ENCODE data around the gene OR10A7.
"Not testable (repeated sequence)": the region's sequence is repeated elsewhere in the genome, so short reads cannot be mapped to it uniquely, and the experiment has no call there.

Gene OR10A7, protein sequence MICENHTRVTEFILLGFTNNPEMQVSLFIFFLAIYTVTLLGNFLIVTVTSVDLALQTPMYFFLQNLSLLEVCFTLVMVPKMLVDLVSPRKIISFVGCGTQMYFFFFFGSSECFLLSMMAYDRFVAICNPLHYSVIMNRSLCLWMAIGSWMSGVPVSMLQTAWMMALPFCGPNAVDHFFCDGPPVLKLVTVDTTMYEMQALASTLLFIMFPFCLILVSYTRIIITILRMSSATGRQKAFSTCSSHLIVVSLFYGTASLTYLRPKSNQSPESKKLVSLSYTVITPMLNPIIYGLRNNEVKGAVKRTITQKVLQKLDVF

DNA sequence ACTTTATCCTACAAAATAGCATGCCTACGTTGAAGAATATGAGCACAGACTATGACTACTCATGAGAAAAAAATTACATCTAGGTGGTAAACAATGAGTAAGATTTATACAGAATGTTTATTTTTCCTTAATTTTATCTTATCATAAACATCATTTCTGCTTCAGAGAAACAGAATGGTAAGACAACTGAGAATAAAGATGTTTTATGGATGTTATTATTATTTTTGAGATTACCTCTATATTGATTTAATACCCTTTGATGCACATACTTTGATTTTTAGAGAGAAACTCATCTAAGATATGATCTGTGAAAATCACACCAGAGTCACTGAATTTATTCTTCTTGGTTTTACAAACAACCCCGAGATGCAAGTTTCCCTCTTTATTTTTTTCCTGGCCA is at the start of gene OR10A7:
Gene OR10A7 (plus strand): TSS at position 301 of the 400 bp plus-strand sequence. CDS start 0 bp downstream, at position 301.
- H3K27ac ChIP-seq (ENCODE audit: low read depth, low read length), result no peak within 1 kb of the TSS
- no peaks in the 10 kb centered on the region for H3K4me1 ChIP-seq (ENCODE audit: insufficient read depth, low read length)
- no peaks in the 10 kb centered on the region for H3K36me3 ChIP-seq (ENCODE audit: insufficient read depth, low read length)
- H3K9ac ChIP-seq (ENCODE audit: low read length), result no peak within 1 kb of the TSS
- no peak within 1 kb of the TSS for H3K4me3 ChIP-seq (ENCODE audit: low read depth in 1 of 2, low read length in 2 of 2)
- H3K27me3 ChIP-seq (ENCODE audit: control insufficient read depth in 1 of 2, insufficient read depth in 2 of 2, low read length in 2 of 2), result no peaks in the 10 kb centered on the region
- no peaks in the 10 kb centered on the region for H3K9me3 ChIP-seq (ENCODE audit: low read length)

DNA sequence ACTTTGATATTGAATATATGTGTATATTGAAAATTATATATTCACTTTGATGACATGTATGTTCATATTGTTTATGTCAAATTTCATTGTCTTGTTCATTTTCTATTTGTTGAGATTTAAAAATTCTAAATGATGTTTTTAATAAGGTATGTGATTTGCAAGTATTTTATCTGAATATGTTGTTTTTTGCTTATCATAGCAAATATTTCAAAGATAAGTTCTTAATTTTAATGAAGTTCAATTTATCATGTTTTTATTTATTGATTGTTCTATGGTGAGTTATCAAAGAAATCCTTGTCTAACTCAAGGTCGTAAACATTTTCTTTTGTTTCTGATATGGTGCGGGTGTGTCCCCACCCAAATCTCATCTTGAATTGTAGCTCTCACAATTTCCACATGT is 49.4 kb upstream of the OR10A7 start:
- H3K27ac ChIP-seq (ENCODE audit: low read depth, low read length), result no peak overlapping the region
- no peak overlapping the region for H3K4me3 ChIP-seq (ENCODE audit: low read depth in 1 of 2, low read length in 2 of 2)
- H3K9ac ChIP-seq (ENCODE audit: low read length), result no peak overlapping the region
- no peaks in the 10 kb centered on the region for H3K36me3 ChIP-seq (ENCODE audit: insufficient read depth, low read length)
- H3K9me3 ChIP-seq (ENCODE audit: low read length), result no peaks in the 10 kb centered on the region
- H3K4me1 ChIP-seq (ENCODE audit: insufficient read depth, low read length), result no peaks in the 10 kb centered on the region
- no peaks in the 10 kb centered on the region for H3K27me3 ChIP-seq (ENCODE audit: control insufficient read depth in 1 of 2, insufficient read depth in 2 of 2, low read length in 2 of 2)

DNA sequence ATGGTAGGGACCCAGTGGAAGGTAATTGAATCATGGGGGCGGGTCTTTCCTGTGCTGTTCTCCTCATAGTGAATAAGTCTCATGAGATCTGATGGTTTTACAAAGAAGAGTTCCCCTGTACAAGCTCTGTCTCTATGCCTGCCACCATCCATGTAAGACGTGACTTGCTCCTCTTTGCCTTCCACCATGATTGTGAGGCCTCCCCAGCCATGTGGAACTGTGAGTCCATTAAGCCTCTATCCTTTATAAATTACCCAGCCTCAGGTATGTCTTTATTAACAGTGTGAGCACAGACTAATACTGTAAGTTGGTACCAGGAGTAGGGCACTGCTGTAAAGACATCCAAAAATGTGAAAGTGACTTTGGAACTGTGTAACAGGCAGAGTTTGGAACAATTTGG is 49.0 kb upstream of the OR10A7 start:
- not testable (repeated sequence) for H3K4me3 ChIP-seq (ENCODE audit: low read depth in 1 of 2, low read length in 2 of 2); H3K27ac ChIP-seq (ENCODE audit: low read depth, low read length); H3K9ac ChIP-seq (ENCODE audit: low read length); H3K27me3 ChIP-seq (ENCODE audit: control insufficient read depth in 1 of 2, insufficient read depth in 2 of 2, low read length in 2 of 2); H3K9me3 ChIP-seq (ENCODE audit: low read length); H3K4me1 ChIP-seq (ENCODE audit: insufficient read depth, low read length); H3K36me3 ChIP-seq (ENCODE audit: insufficient read depth, low read length)

DNA sequence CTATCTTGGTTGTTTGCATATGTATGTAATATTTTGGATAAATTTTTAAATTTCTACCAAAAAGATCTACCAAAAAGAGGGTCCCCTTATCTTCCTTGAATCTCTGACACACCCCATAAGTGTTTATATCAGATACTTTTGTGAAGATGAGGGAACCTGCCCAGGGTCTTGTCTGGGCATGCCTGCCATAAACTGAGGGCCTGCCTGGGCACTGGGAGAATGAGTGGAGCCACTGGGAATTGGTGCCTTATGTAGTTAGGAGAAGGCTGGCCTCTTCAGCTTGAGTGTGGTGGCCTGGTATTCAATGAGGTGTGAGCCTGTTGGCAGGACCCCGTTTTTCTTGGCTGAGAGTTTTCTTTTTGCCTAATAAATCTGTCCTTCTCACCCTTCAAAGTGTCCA is 48.1 kb upstream of the OR10A7 start:
- Histone ChIP-seq H3K9ac (ENCODE audit: low read length) (no peak overlapping the region), H3K4me1 (ENCODE audit: insufficient read depth, low read length) (no peaks in the 10 kb centered on the region), H3K27me3 (ENCODE audit: control insufficient read depth in 1 of 2, insufficient read depth in 2 of 2, low read length in 2 of 2) (no peaks in the 10 kb centered on the region), H3K9me3 (ENCODE audit: low read length) (no peaks in the 10 kb centered on the region), H3K36me3 (ENCODE audit: insufficient read depth, low read length) (no peaks in the 10 kb centered on the region), H3K4me3 (ENCODE audit: low read depth in 1 of 2, low read length in 2 of 2) (no peak overlapping the region), H3K27ac (ENCODE audit: low read depth, low read length) (no peak overlapping the region)

DNA sequence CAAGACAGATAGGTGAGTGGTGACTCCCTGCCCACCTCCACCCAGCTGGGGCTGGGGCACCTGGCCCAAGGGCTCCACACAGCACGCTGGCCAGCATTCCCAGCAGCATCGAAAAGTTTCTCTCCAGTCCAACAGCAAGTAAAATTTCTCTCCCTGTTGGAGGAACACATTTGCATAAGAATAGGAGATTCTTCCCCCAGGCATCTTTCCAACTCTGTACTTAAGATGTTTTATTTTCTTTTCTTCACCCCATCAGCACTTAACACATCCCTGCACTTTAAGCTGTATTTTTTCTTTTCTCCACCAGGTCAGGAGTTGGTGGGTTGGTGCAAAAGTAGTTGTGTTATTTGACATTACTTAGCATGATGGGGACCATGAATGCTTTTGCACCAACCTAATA is 47.4 kb upstream of the OR10A7 start:
- Histone ChIP-seq H3K4me1 (ENCODE audit: insufficient read depth, low read length) (no peaks in the 10 kb centered on the region), H3K4me3 (ENCODE audit: low read depth in 1 of 2, low read length in 2 of 2) (no peak overlapping the region), H3K27ac (ENCODE audit: low read depth, low read length) (no peak overlapping the region), H3K27me3 (ENCODE audit: control insufficient read depth in 1 of 2, insufficient read depth in 2 of 2, low read length in 2 of 2) (no peaks in the 10 kb centered on the region), H3K9me3 (ENCODE audit: low read length) (no peaks in the 10 kb centered on the region), H3K9ac (ENCODE audit: low read length) (no peak overlapping the region), H3K36me3 (ENCODE audit: insufficient read depth, low read length) (no peaks in the 10 kb centered on the region)

DNA sequence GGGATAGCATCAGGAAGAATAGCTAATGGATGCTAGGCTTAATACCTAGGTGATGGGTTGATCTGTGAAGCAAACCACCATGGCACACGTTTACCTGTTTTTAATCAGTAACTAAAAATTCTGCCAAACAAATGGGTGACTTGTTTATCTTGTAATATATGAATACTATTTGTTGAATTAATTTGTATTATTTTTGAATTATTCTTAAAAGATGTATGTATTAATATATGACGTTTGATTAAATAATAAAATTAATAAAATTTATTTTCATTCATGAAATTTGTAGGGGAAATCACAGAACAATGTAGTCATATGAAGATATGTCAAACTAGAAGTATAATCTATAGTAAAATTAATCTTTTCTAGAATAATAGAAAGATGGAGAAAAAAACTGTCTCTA is 32.3 kb upstream of the OR10A7 start:
- H3K4me1 ChIP-seq (ENCODE audit: insufficient read depth, low read length), result no peaks in the 10 kb centered on the region
- H3K27me3 ChIP-seq (ENCODE audit: control insufficient read depth in 1 of 2, insufficient read depth in 2 of 2, low read length in 2 of 2), result no peaks in the 10 kb centered on the region
- H3K4me3 ChIP-seq (ENCODE audit: low read depth in 1 of 2, low read length in 2 of 2), result no peak overlapping the region
- no peak overlapping the region for H3K27ac ChIP-seq (ENCODE audit: low read depth, low read length)
- no peaks in the 10 kb centered on the region for H3K9me3 ChIP-seq (ENCODE audit: low read length)
- H3K9ac ChIP-seq (ENCODE audit: low read length), result no peak overlapping the region
- no peaks in the 10 kb centered on the region for H3K36me3 ChIP-seq (ENCODE audit: insufficient read depth, low read length)

DNA sequence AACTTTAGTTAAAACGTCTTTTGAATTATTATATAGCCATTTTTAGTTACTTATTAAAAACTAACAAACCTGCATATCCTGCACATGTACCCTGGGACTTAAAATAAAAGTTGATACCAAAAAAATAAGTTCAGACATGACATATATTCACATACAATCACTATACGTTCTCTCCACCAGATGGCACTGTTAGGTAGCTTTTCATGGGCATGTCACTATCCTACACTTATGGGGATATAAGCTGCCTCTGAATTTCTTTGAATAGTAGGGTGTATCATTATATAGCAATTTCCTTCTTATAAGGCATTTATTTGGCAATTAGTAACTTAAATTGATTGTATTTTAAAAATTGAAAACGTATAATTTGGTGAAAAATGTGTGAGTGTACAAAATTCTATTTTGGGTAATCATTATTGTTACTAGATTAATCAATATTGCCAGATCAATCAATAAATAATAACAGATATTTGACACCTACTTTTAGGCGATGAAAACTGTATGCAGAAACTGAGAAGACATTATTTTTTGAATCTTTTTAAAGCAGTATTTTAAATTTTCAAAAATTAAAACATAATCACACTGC is 31.8 kb upstream of the OR10A7 start:
- no peak overlapping the region for H3K9ac ChIP-seq (ENCODE audit: low read length)
- H3K27me3 ChIP-seq (ENCODE audit: control insufficient read depth in 1 of 2, insufficient read depth in 2 of 2, low read length in 2 of 2), result no peaks in the 10 kb centered on the region
- no peaks in the 10 kb centered on the region for H3K4me1 ChIP-seq (ENCODE audit: insufficient read depth, low read length)
- no peak overlapping the region for H3K27ac ChIP-seq (ENCODE audit: low read depth, low read length)
- H3K9me3 ChIP-seq (ENCODE audit: low read length), result no peaks in the 10 kb centered on the region
- no peaks in the 10 kb centered on the region for H3K36me3 ChIP-seq (ENCODE audit: insufficient read depth, low read length)
- no peak overlapping the region for H3K4me3 ChIP-seq (ENCODE audit: low read depth in 1 of 2, low read length in 2 of 2)

DNA sequence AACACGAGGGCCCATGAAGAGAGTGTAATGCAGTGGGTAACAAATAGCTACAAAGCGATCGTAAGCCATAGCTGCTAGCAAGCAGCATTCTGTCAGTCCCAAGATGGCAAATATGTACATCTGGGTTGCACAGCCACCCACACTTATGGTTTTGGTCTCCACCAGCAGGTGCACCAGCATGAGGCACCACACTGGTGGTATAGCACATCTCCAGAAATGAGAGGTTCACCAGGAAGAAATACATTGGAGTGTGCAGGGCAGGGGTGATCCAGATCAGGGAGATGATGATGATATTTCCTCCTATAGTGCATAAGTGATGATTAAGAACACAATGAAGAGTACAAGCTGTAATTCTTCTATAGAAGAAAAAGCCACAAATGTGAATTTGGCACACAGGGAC is 26.4 kb upstream of the OR10A7 start:
- no peaks in the 10 kb centered on the region for H3K36me3 ChIP-seq (ENCODE audit: insufficient read depth, low read length)
- H3K27ac ChIP-seq (ENCODE audit: low read depth, low read length), result no peak overlapping the region
- H3K4me3 ChIP-seq (ENCODE audit: low read depth in 1 of 2, low read length in 2 of 2), result no peak overlapping the region
- no peaks in the 10 kb centered on the region for H3K4me1 ChIP-seq (ENCODE audit: insufficient read depth, low read length)
- no peaks in the 10 kb centered on the region for H3K9me3 ChIP-seq (ENCODE audit: low read length)
- no peak overlapping the region for H3K9ac ChIP-seq (ENCODE audit: low read length)
- no peaks in the 10 kb centered on the region for H3K27me3 ChIP-seq (ENCODE audit: control insufficient read depth in 1 of 2, insufficient read depth in 2 of 2, low read length in 2 of 2)

DNA sequence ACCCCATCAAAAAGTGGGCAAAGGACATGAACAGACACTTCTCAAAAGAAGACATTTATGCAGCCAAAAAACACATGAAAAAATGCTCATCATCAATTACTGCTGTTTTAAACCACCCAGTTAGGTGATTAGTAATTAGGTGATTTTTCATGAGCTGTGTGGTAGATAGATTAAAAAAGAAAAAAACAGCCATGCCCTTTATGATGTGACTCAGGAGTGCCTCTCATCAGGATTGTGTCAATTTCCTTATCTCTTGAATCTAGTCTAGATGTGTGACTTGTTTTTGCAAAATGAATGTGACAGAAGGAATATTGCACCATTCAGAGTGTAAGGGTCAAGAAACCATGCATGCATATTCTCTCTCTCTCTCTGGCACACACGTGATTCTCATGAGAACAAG is 5.7 kb downstream of the OR10A7 start:
- H3K9me3 ChIP-seq (ENCODE audit: low read length), result no peaks in the 10 kb centered on the region
- no peaks in the 10 kb centered on the region for H3K27me3 ChIP-seq (ENCODE audit: control insufficient read depth in 1 of 2, insufficient read depth in 2 of 2, low read length in 2 of 2)
- no peaks in the 10 kb centered on the region for H3K4me1 ChIP-seq (ENCODE audit: insufficient read depth, low read length)
- H3K9ac ChIP-seq (ENCODE audit: low read length), result no peak overlapping the region
- no peaks in the 10 kb centered on the region for H3K36me3 ChIP-seq (ENCODE audit: insufficient read depth, low read length)
- no peak overlapping the region for H3K4me3 ChIP-seq (ENCODE audit: low read depth in 1 of 2, low read length in 2 of 2)
- H3K27ac ChIP-seq (ENCODE audit: low read depth, low read length), result no peak overlapping the region

DNA sequence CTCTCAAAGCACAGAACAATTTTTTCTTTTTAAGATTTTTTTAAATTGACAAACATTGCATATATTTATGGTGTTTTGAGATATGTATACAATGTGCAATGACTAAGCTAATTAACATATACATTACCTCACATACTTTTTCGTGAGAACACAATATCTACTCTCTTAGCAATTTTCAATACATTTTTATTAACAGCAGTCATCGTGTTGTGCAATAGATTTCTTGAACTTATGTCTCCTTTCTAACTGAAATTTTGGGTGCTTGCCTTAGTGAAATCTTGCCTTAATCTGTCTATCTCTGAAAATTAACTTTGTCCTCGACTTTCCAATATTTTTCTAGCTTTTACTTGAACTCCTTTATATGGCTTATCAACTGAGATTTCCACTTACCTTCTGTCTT is 6.8 kb downstream of the OR10A7 start:
- Histone ChIP-seq H3K36me3 (ENCODE audit: insufficient read depth, low read length) (no peaks in the 10 kb centered on the region), H3K27ac (ENCODE audit: low read depth, low read length) (no peak overlapping the region), H3K9me3 (ENCODE audit: low read length) (no peaks in the 10 kb centered on the region), H3K9ac (ENCODE audit: low read length) (no peak overlapping the region), H3K4me1 (ENCODE audit: insufficient read depth, low read length) (no peaks in the 10 kb centered on the region), H3K4me3 (ENCODE audit: low read depth in 1 of 2, low read length in 2 of 2) (no peak overlapping the region), H3K27me3 (ENCODE audit: control insufficient read depth in 1 of 2, insufficient read depth in 2 of 2, low read length in 2 of 2) (no peaks in the 10 kb centered on the region)

DNA sequence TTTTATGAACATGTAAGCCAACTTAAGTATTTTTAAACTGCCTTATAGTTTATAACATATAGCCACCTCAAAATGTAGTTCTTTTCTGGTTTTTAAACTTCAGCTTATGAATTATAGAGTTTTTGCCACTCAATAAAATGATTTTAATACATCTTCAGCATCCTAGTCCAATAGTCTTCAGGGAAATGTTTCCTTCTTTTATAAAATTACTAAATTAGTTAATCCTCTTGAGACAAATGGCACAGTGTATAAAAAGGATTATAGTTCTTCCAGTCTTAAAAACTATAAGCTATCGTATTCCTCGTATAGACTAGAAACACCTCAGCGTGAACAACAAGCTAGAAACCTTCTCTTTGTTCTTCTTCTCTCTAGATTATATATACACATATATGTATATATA is 23.5 kb downstream of the OR10A7 start, which contains the start of gene OR6C74:
Gene OR6C74 (plus strand): TSS at position 301 of the 400 bp plus-strand sequence. CDS start 2,679 bp downstream, outside the sequence.
- H3K9me3 ChIP-seq (ENCODE audit: low read length), result no peaks in the 10 kb centered on the region
- no peaks in the 10 kb centered on the region for H3K27me3 ChIP-seq (ENCODE audit: control insufficient read depth in 1 of 2, insufficient read depth in 2 of 2, low read length in 2 of 2)
- no peaks in the 10 kb centered on the region for H3K4me1 ChIP-seq (ENCODE audit: insufficient read depth, low read length)
- H3K9ac ChIP-seq (ENCODE audit: low read length), result no peak within 1 kb of the TSS
- no peak within 1 kb of the TSS for H3K4me3 ChIP-seq (ENCODE audit: low read depth in 1 of 2, low read length in 2 of 2)
- H3K27ac ChIP-seq (ENCODE audit: low read depth, low read length), result no peak within 1 kb of the TSS
- H3K36me3 ChIP-seq (ENCODE audit: insufficient read depth, low read length), result no peaks in the 10 kb centered on the region

DNA sequence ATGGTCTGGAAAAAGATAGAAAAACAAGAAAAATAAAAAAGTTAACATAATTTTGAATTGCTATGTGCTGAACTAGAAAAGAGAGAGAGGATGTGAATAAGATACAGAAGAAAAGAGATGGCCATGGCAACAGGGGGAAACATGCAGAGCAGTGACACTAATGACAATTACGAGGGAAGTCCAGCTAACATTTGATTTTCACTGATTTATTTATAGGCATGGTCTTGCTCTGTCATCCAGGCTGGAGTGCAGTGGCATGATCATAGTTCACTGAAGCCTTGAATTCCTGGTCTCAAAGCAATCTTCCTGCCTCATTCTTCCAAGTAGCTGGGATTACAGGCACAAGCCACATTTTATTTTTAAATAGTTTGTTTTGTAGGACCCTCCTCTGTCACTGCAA is 25.3 kb downstream of the OR10A7 start:
- no peak overlapping the region for H3K27ac ChIP-seq (ENCODE audit: low read depth, low read length)
- no peaks in the 10 kb centered on the region for H3K36me3 ChIP-seq (ENCODE audit: insufficient read depth, low read length)

More for the DNA sequence above, 25.3 kb downstream of the OR10A7 start:
- Histone ChIP-seq H3K4me1 (ENCODE audit: insufficient read depth, low read length) (no peaks in the 10 kb centered on the region), H3K9ac (ENCODE audit: low read length) (no peak overlapping the region), H3K27me3 (ENCODE audit: control insufficient read depth in 1 of 2, insufficient read depth in 2 of 2, low read length in 2 of 2) (no peaks in the 10 kb centered on the region), H3K9me3 (ENCODE audit: low read length) (no peaks in the 10 kb centered on the region), H3K4me3 (ENCODE audit: low read depth in 1 of 2, low read length in 2 of 2) (no peak overlapping the region)
